ENCODE data around the gene IREB2.
"Not testable (repeated sequence)": the region's sequence is repeated elsewhere in the genome, so short reads cannot be mapped to it uniquely, and the experiment has no call there.

IREB2 gene

GRCh38 chr15:78404125-78404524, 33.9 kb upstream of the IREB2 start:
- no peak overlapping the region for H2AFZ ChIP-seq (ENCODE audit: low read depth)
- H3K4me2 ChIP-seq: no peak overlapping the region
- no peak overlapping the region for H3K9ac ChIP-seq
- no peaks in the 10 kb centered on the region for H4K20me1 ChIP-seq (ENCODE audit: insufficient read depth)
- TF ChIP-seq CTCF (conservative IDR thresholded peaks at IDR 0.05; ENCODE audit: low read depth, low read length): no peak
- H3K36me3 ChIP-seq (ENCODE audit: insufficient read depth): no peaks in the 10 kb centered on the region
- no peaks in the 10 kb centered on the region for H3K4me1 ChIP-seq (ENCODE audit: low read depth, poor library complexity, severe bottlenecking)
- no peak overlapping the region for H3K4me3 ChIP-seq (IDR thresholded peaks at IDR 0.05; ENCODE audit: insufficient read depth, low read depth, low read length)
- no peaks in the 10 kb centered on the region for H3K27me3 ChIP-seq (ENCODE audit: insufficient read depth, low read depth)
- H3K79me2 ChIP-seq (ENCODE audit: insufficient read depth, low read depth): no peaks in the 10 kb centered on the region
- no peak overlapping the region for H3K27ac ChIP-seq

- H3K4me1 ChIP-seq (ENCODE audit: low read depth, poor library complexity, severe bottlenecking); H3K4me3 ChIP-seq (IDR thresholded peaks at IDR 0.05; ENCODE audit: insufficient read depth, low read depth, low read length); H4K20me1 ChIP-seq (ENCODE audit: insufficient read depth); H3K79me2 ChIP-seq (ENCODE audit: insufficient read depth, low read depth); H3K27me3 ChIP-seq (ENCODE audit: insufficient read depth, low read depth); H3K4me2 ChIP-seq; H3K27ac ChIP-seq; H3K9ac ChIP-seq; H2AFZ ChIP-seq (ENCODE audit: low read depth); H3K36me3 ChIP-seq (ENCODE audit: insufficient read depth): not testable (repeated sequence)
Observed at GRCh38 chr15:78404796-78405195, 33.2 kb upstream of the IREB2 start.

GRCh38 chr15:78405336-78405924, 32.6 kb upstream of the IREB2 start:
- Histone ChIP-seq H3K79me2 (ENCODE audit: insufficient read depth, low read depth) (no peaks in the 10 kb centered on the region), H3K27ac (no peak overlapping the region), H3K36me3 (ENCODE audit: insufficient read depth) (no peaks in the 10 kb centered on the region), H3K9ac (no peak overlapping the region), H4K20me1 (ENCODE audit: insufficient read depth) (no peaks in the 10 kb centered on the region), H3K4me1 (ENCODE audit: low read depth, poor library complexity, severe bottlenecking) (no peaks in the 10 kb centered on the region), H3K27me3 (ENCODE audit: insufficient read depth, low read depth) (no peaks in the 10 kb centered on the region), H3K4me3 (IDR thresholded peaks at IDR 0.05; ENCODE audit: insufficient read depth, low read depth, low read length) (no peak overlapping the region), H3K4me2 (no peak overlapping the region), H2AFZ (ENCODE audit: low read depth) (no peak overlapping the region)
- no peak for TF ChIP-seq CTCF (conservative IDR thresholded peaks at IDR 0.05; ENCODE audit: low read depth, low read length)

- H3K36me3 ChIP-seq (ENCODE audit: insufficient read depth): no peaks in the 10 kb centered on the region
- H4K20me1 ChIP-seq (ENCODE audit: insufficient read depth): no peaks in the 10 kb centered on the region
- H3K27me3 ChIP-seq (ENCODE audit: insufficient read depth, low read depth): no peaks in the 10 kb centered on the region
- no peak overlapping the region for H3K9ac ChIP-seq
- no peaks in the 10 kb centered on the region for H3K4me1 ChIP-seq (ENCODE audit: low read depth, poor library complexity, severe bottlenecking)
- H3K27ac ChIP-seq: no peak overlapping the region
- no peak overlapping the region for H3K4me2 ChIP-seq
- H3K79me2 ChIP-seq (ENCODE audit: insufficient read depth, low read depth): no peaks in the 10 kb centered on the region
- H3K4me3 ChIP-seq (IDR thresholded peaks at IDR 0.05; ENCODE audit: insufficient read depth, low read depth, low read length): no peak overlapping the region
- no peak for TF ChIP-seq CTCF (conservative IDR thresholded peaks at IDR 0.05; ENCODE audit: low read depth, low read length)
- H2AFZ ChIP-seq (ENCODE audit: low read depth): no peak overlapping the region
Observed at GRCh38 chr15:78406016-78406585, 31.9 kb upstream of the IREB2 start.

GRCh38 chr15:78407608-78408354, 30.2 kb upstream of the IREB2 start:
- no peak overlapping the region for H3K4me2 ChIP-seq
- H3K27ac ChIP-seq: no peak overlapping the region
- no peaks in the 10 kb centered on the region for H3K4me1 ChIP-seq (ENCODE audit: low read depth, poor library complexity, severe bottlenecking)
- H3K9ac ChIP-seq: no peak overlapping the region
- H3K27me3 ChIP-seq (ENCODE audit: insufficient read depth, low read depth): no peaks in the 10 kb centered on the region
- H4K20me1 ChIP-seq (ENCODE audit: insufficient read depth): no peaks in the 10 kb centered on the region
- no peaks in the 10 kb centered on the region for H3K79me2 ChIP-seq (ENCODE audit: insufficient read depth, low read depth)
- H3K4me3 ChIP-seq (IDR thresholded peaks at IDR 0.05; ENCODE audit: insufficient read depth, low read depth, low read length): no peak overlapping the region
- TF ChIP-seq CTCF (conservative IDR thresholded peaks at IDR 0.05; ENCODE audit: low read depth, low read length): no peak
- H3K36me3 ChIP-seq (ENCODE audit: insufficient read depth): no peaks in the 10 kb centered on the region
- H2AFZ ChIP-seq (ENCODE audit: low read depth): no peak overlapping the region
